GM12892 (cell line): Measurements from ENCODE around the gene HMCN2.
"Not testable (repeated sequence)": the region's sequence is repeated elsewhere in the genome, so short reads cannot be mapped to it uniquely, and the experiment has no call there.

ENCODE experiments used
- DNase-seq: peaks from one replicate; pipeline ENCODE4 v3.0.0; 2011; ENCODE audit not compliant: insufficient read length
- FAIRE-seq: peaks from 2 replicates; lab custom pipeline; 2011; peaks lifted over from hg19 to GRCh38; lab: Jason Lieb, UNC
- POLR2A ChIP-seq: IDR thresholded peaks from 2 replicates; pipeline ENCODE4 v1.6.1; 2011; ENCODE audit warnings: low read depth, low read length, control low read depth
- POLR2AphosphoS5 ChIP-seq: IDR thresholded peaks from 2 replicates; pipeline ENCODE4 v1.6.1; 2011; ENCODE audit warnings: low read depth, low read length, control low read depth
- TAF1 ChIP-seq: IDR thresholded peaks from 2 replicates; pipeline ENCODE4 v1.6.1; 2011; ENCODE audit warnings: low read depth, mild to moderate bottlenecking, control low read depth, low read length, borderline replicate concordance

Gene HMCN2

DNA sequence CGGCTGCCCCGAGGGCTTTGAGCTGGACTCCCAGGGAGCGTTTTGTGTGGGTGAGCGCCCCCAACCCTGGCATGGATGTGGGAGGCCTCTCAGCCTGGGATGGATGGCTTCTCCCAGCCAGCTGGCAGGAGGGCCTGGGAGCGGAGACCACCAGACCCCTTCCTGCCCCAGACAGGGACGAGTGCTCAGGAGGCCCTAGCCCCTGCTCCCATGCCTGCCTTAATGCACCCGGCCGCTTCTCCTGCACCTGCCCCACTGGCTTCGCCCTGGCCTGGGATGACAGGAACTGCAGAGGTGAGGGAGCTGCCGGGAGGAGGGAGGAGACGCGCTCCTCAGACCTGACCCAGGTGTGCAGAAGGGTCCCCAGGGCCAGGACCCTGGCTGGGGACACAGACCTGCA, 161.8 kb downstream of the HMCN2 start:
- DNase-seq (no peak), FAIRE-seq (no peak)
- TF ChIP-seq TAF1 = no peak
- TF ChIP-seq POLR2A = no peak
- no peak for TF ChIP-seq POLR2AphosphoS5

DNA sequence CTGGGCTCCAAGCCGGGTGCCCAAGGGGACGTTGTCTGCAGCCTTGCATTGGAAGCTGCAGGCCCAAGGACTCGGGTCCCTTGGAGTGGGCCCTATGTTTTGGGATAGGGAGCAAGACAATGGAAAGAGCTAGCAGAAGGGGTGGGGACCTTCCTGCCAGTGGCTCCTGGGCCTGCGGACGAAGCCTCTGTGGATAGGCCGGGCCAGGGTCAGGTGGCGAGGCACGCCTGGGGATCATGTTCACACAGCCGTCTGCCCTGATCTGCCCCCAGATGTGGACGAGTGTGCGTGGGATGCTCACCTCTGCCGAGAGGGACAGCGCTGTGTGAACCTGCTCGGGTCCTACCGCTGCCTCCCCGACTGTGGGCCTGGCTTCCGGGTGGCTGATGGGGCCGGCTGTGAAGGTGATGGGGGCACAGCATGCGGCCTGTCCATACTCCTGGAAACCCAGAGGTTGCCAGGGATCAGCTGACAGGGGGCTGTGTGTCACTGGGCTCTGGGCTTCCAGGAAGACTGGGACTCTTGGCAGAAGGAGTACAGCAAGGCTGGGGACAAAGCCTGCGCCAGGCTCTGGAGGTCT, 162.6 kb downstream of the HMCN2 start:
- DNase-seq = no peak
- TF ChIP-seq TAF1 = no peak
- no peak for TF ChIP-seq POLR2A
- TF ChIP-seq POLR2AphosphoS5 = no peak
- no peak for FAIRE-seq

- no peak for FAIRE-seq
- no peak for DNase-seq
- no peak for TF ChIP-seq POLR2AphosphoS5
- TF ChIP-seq TAF1 = no peak
- no peak for TF ChIP-seq POLR2A
These were observed 163.8 kb downstream of the HMCN2 start for GRCh38 chr9:130429381-130429780.

DNA sequence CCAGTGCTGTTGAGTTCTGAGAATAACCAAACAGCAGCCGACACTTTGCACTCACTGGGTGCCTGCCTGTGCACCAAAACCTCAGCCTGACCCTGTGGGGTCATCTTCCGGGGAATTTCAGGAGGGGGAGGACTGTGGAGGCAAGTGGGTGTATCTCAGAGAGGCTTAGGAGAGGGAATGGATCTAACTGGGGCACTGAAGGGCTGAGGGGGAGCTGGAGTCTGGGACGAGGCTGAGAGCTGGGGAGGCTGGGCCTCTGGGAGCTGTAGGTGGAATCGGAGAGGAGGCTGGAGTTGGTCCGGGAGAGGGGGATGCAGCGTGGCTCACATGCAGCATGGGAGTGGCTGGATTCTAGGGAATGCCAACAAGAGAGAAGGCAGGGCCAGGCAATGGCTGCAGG, 164.3 kb downstream of the HMCN2 start:
- no peak for DNase-seq
- FAIRE-seq = no peak
- TF ChIP-seq POLR2A = no peak

- FAIRE-seq = no peak
- no peak for TF ChIP-seq POLR2A
- TF ChIP-seq POLR2AphosphoS5 = no peak
- TF ChIP-seq TAF1 = no peak
- DNase-seq = no peak
These were observed 164.7 kb downstream of the HMCN2 start for GRCh38 chr9:130430232-130430631.

DNA sequence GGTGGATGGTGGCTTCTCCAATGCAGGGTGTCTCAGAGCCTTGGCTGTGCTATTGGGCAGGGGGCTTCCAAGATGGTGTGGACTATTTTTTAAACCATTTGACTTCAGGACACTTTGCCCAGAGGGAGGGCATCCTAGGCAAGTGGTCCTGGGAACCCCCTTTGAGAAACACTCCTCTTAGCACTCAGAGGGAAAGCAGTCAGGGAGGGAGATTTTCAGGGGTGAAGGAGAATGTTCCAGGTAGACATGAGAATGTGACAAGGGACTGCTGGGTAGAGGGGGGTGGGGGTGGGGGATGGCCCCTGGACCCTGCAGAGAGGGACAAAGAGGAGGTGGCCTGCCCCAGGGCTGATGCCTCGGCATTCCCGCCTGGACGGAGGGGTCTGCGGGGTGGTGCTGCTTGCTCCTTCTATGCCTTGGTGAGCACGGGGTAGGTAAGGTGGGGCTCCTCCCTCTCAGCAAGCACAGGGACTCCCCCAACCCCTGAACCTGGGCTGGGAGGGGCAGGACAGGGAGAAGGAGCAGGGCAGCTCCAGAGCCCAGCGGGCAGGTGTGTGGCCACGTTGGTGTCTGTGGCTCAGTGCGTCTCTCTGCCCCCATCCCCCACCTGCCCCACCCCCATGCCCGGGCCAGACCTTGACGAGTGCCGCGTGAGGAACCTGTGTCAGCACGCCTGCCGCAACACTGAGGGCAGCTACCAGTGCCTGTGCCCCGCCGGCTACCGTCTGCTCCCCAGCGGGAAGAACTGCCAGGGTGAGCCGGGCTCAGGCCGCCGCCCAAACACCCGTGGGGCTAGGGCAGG, 165.4 kb downstream of the HMCN2 start:
- FAIRE-seq (no peak), DNase-seq (no peak)
- TF ChIP-seq TAF1 = no peak
- TF ChIP-seq POLR2A = no peak
- TF ChIP-seq POLR2AphosphoS5 = no peak

GRCh38 chr9:130431536-130432303, 166.2 kb downstream of the HMCN2 start:
- DNase-seq (no peak), FAIRE-seq (no peak)
- TF ChIP-seq TAF1 (no peak), POLR2A (no peak), POLR2AphosphoS5 (no peak)

GRCh38 chr9:130432362-130432761, 166.8 kb downstream of the HMCN2 start:
- DNase-seq (no peak), FAIRE-seq (no peak)
- TF ChIP-seq TAF1 (no peak), POLR2AphosphoS5 (no peak), POLR2A (no peak)

DNA sequence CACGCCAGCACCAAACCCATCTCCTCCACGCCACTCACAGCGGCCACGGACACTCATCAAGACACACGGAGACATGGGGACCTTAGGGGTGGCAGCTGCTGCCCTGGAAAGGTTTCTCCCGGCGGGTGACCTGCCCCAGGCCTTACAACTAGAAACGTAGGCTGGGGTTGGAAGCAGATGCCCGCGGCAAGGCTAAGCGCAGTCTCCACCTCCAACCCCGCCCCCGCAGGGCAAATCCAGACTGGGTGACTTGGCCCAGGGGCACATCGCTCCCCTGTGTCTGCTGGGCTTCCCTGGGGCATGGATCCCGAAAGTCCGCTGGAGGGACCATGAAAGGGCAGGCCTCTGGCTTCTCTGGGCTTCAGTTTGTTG, 167.2 kb downstream of the HMCN2 start:
- DNase-seq = no peak
- FAIRE-seq = no peak
- TF ChIP-seq POLR2AphosphoS5 = no peak
- no peak for TF ChIP-seq TAF1
- TF ChIP-seq POLR2A = no peak

DNA sequence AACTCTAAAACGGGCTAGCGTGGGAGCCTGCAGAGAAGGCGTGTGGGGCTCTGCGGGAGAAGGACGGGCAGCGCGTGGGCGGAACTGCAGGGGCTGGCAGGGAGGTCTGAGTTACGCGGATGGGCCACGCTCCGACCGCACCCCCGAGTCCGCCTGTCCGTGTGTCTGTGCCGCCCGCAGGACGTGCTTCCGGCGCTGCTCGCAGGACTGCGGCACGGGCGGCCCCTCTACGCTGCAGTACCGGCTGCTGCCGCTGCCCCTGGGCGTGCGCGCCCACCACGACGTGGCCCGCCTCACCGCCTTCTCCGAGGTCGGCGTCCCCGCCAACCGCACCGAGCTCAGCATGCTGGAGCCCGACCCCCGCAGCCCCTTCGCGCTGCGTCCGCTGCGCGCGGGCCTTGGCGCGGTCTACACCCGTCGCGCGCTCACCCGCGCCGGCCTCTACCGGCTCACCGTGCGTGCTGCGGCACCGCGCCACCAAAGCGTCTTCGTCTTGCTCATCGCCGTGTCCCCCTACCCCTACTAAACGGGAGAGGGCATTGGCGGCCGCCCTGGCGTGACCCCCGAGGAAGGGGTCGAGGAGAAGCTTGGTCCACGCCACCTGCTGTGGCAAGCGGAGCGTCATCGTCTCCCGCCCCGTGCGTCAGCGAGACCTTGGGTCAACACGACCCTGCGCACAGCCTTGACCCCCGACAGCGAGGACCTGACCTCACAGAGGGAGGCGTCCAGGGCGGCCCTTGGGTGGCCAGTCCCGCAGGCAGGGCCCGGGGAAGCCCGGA, 167.8 kb downstream of the HMCN2 start:
- DNase-seq = no peak
- no peak for FAIRE-seq
- TF ChIP-seq POLR2AphosphoS5 = no peak

DNA sequence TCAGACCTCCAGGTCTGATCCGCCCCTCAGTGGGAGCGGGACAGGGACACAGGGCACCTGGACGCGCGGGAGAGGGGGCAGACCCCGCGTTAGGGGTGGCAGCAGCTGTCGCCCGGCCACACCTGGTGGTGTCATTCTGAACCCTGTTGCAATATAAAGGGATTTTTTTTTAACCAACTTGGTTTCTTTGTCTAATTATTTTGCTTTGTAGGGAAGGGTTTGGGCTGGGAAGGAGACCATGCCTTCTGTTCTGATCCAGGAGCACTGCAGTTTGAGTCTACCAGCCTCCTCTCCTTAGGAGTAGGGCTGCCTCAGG, 168.3 kb downstream of the HMCN2 start:
- DNase-seq (no peak), FAIRE-seq (no peak)
- TF ChIP-seq POLR2AphosphoS5 = no peak

- not testable (repeated sequence) for FAIRE-seq, DNase-seq
These were observed 169.1 kb downstream of the HMCN2 start for GRCh38 chr9:130434656-130435055.
